HepG2 (cell line): Measurements from ENCODE around the gene SEPTIN10. TPM values are rescaled to one million over a fixed set of nuclear protein-coding genes. Genes with fewer than 3 reads are reported as not detected.

Source experiments
- CC2D1A ChIP-seq: sonication (generic); formaldehyde crosslinking; IDR thresholded peaks from 2 replicates; pipeline ENCODE4 v1.8.1; 2023; ENCODE audit warnings: mild to moderate bottlenecking, missing genetic modification reagents
- DR1 ChIP-seq: sonication (generic); formaldehyde crosslinking; IDR thresholded peaks from 2 replicates; pipeline ENCODE4 v1.8.0; 2021; ENCODE audit warnings: mild to moderate bottlenecking, missing genetic modification reagents, inconsistent platforms
- ELF3 ChIP-seq: IDR thresholded peaks from 2 replicates; pipeline ENCODE4 v1.6.1; 2016; ENCODE audit warnings: missing genetic modification reagents, missing compliant biosample characterization
- FOXA1 ChIP-seq, 2 experiments: fragments of 450-650 bp in 1 of 2; sonication (generic) in 1 of 2; formaldehyde crosslinking in 1 of 2; IDR thresholded peaks; 2 replicates each; pipeline versions ENCODE4 v1.4.0 to v1.6.1; 2016 to 2020; ENCODE audit warnings: missing genetic modification reagents in 1 of 2
- FOXM1 ChIP-seq: sonication (generic); formaldehyde crosslinking; IDR thresholded peaks from 2 replicates; pipeline ENCODE4 v1.5.0; 2020; ENCODE audit warnings: missing genetic modification reagents
- HCFC1 ChIP-seq: fragments of 150-350 bp; IDR thresholded peaks from 2 replicates; pipeline ENCODE4 v1.6.1; 2014; ENCODE audit warnings: low read depth, low read length
- KLF9 ChIP-seq: IDR thresholded peaks from 2 replicates; pipeline ENCODE4 v1.6.1; 2016; ENCODE audit warnings: low read depth
- POGZ ChIP-seq: sonication (generic); formaldehyde crosslinking; IDR thresholded peaks from 2 replicates; pipeline ENCODE4 v1.4.0; 2020; ENCODE audit warnings: mild to moderate bottlenecking, missing genetic modification reagents
- RAD21 ChIP-seq: fragments of 450-650 bp; formaldehyde crosslinking; IDR thresholded peaks from 2 replicates; pipeline ENCODE4 v1.5.0; 2020; ENCODE audit warnings: mild to moderate bottlenecking
- SMYD3 ChIP-seq: sonication (generic); formaldehyde crosslinking; IDR thresholded peaks from 2 replicates; pipeline ENCODE4 v1.8.1; 2023; ENCODE audit warnings: mild to moderate bottlenecking, missing genetic modification reagents
- TCF7 ChIP-seq: sonication (generic); IDR thresholded peaks from 2 replicates; pipeline ENCODE4 v1.6.1; 2016; ENCODE audit warnings: antibody characterized with exemption, low read depth
- TEAD2 ChIP-seq: sonication (generic); formaldehyde crosslinking; IDR thresholded peaks from 2 replicates; pipeline ENCODE4 v1.9.0; 2021; ENCODE audit warnings: missing genetic modification reagents
- UBTF ChIP-seq: sonication (generic); formaldehyde crosslinking; IDR thresholded peaks from 2 replicates; pipeline ENCODE4 v1.4.0; 2020; ENCODE audit warnings: mild to moderate bottlenecking, missing genetic modification reagents
- ZFP36L2 ChIP-seq: sonication (generic); formaldehyde crosslinking; IDR thresholded peaks from 2 replicates; pipeline ENCODE4 v1.4.0; 2020; ENCODE audit warnings: missing genetic modification reagents
- ZNF124 ChIP-seq: sonication (generic); formaldehyde crosslinking; IDR thresholded peaks from 2 replicates; pipeline ENCODE4 v1.4.0; 2020; ENCODE audit warnings: missing genetic modification reagents
- ZNF660 ChIP-seq: sonication (generic); formaldehyde crosslinking; IDR thresholded peaks from 2 replicates; pipeline ENCODE4 v1.5.1; 2020; ENCODE audit warnings: mild to moderate bottlenecking, low read depth, missing genetic modification reagents, borderline replicate concordance
- ZNF724P ChIP-seq: sonication (generic); formaldehyde crosslinking; IDR thresholded peaks from 2 replicates; pipeline ENCODE4 v1.8.0; 2022; ENCODE audit warnings: missing genetic modification reagents, borderline replicate concordance
- ZSCAN21 ChIP-seq: sonication (generic); formaldehyde crosslinking; IDR thresholded peaks from 2 replicates; pipeline ENCODE4 v1.8.0; 2022; ENCODE audit warnings: mild to moderate bottlenecking, missing genetic modification reagents, moderate library complexity, borderline replicate concordance
- ZSCAN29 ChIP-seq: sonication (generic); formaldehyde crosslinking; conservative IDR thresholded peaks from 2 replicates; pipeline ENCODE4 v1.4.0; 2020; ENCODE audit warnings: mild to moderate bottlenecking, missing genetic modification reagents
- polyA plus RNA-seq, 8 experiments: library from polyadenylated mRNA; depleted of rRNA in 3 of 8; stranded (reverse) in 7 of 8; unstranded in 1 of 8; fragments of >200 nt; fragmentation: Illumina TruSeq in 4 of 8; extraction: Trizol in 4 of 8; gene quantifications; 2 replicates each; pipeline versions ENCODE4 v1.2.1 to v1.2.3, GENCODE V29; 2011 to 2016; ENCODE audit warnings: low read depth in 4 of 8, missing spikeins in 1 of 8, mixed read lengths in 1 of 8; ENCODE audit not compliant: insufficient read depth in 1 of 8
- total RNA-seq, 5 experiments: library from RNA; depleted of rRNA; stranded (reverse); fragments of >200 nt; fragmentation: Illumina TruSeq; extraction: Trizol; gene quantifications; 2 replicates each; pipeline ENCODE4 v1.2.3, GENCODE V29; 2016; ENCODE audit warnings: low read depth in 1 of 5
- TF ChIP-seq, protein P1 (sequence below): sonication (generic); formaldehyde crosslinking; IDR thresholded peaks from 2 replicates; pipeline ENCODE4 v1.8.1; 2022; ENCODE audit warnings: mild to moderate bottlenecking, missing genetic modification reagents
- TF ChIP-seq, protein P2 (sequence below): sonication (generic); formaldehyde crosslinking; conservative IDR thresholded peaks from 2 replicates; pipeline ENCODE4 v1.4.0; 2020; ENCODE audit warnings: missing genetic modification reagents
- TF ChIP-seq, protein P3 (sequence below): sonication (generic); formaldehyde crosslinking; IDR thresholded peaks from 2 replicates; pipeline ENCODE4 v1.4.0; 2020; ENCODE audit warnings: missing genetic modification reagents
- TF ChIP-seq, protein P4 (sequence below): sonication (generic); formaldehyde crosslinking; IDR thresholded peaks from 2 replicates; pipeline ENCODE4 v1.5.1; 2020; ENCODE audit warnings: missing genetic modification reagents, mild to moderate bottlenecking, borderline replicate concordance
- TF ChIP-seq, protein P5 (sequence below): IDR thresholded peaks from 2 replicates; pipeline ENCODE4 v1.6.1; 2016

The SEPTIN10 gene
- total and polyA plus RNA-seq, 2 of the 13 experiments (the other 11 are each of a cell fraction or from before 2014, with no cell fraction given), result 45.8 to 67.5 TPM

DNA sequence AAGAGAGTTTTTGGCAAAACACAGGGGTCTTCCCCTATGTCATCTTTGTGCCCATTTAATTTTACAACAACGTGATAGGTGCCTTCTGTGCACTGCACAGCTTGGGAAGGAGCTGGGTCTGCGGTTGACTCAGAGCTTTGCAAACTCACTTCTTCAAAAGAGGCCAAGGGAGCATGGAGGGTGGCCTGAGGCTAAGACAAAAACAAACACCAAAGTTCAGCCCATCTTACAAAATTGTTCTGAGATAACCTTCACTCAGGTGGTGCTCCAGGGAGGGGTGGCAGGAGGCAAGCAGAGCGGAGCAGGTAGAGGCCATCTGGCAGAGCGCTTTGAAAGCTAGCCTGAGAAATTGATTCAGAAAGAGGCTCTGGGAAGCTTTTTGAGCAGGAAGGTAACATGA lies 10.2 kb upstream of the SEPTIN10 start (continued):
- TF ChIP-seq, protein P1, sequence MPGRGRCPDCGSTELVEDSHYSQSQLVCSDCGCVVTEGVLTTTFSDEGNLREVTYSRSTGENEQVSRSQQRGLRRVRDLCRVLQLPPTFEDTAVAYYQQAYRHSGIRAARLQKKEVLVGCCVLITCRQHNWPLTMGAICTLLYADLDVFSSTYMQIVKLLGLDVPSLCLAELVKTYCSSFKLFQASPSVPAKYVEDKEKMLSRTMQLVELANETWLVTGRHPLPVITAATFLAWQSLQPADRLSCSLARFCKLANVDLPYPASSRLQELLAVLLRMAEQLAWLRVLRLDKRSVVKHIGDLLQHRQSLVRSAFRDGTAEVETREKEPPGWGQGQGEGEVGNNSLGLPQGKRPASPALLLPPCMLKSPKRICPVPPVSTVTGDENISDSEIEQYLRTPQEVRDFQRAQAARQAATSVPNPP, result no peak
- TF ChIP-seq FOXA1 (IDR thresholded peaks at IDR 0.05), result no peak
- TF ChIP-seq FOXA1 (CRISPR knock-in tag; IDR thresholded peaks at IDR 0.05), result peak; percentile 44; the same call in 1 of the 2 replicates
- TF ChIP-seq, protein P2, sequence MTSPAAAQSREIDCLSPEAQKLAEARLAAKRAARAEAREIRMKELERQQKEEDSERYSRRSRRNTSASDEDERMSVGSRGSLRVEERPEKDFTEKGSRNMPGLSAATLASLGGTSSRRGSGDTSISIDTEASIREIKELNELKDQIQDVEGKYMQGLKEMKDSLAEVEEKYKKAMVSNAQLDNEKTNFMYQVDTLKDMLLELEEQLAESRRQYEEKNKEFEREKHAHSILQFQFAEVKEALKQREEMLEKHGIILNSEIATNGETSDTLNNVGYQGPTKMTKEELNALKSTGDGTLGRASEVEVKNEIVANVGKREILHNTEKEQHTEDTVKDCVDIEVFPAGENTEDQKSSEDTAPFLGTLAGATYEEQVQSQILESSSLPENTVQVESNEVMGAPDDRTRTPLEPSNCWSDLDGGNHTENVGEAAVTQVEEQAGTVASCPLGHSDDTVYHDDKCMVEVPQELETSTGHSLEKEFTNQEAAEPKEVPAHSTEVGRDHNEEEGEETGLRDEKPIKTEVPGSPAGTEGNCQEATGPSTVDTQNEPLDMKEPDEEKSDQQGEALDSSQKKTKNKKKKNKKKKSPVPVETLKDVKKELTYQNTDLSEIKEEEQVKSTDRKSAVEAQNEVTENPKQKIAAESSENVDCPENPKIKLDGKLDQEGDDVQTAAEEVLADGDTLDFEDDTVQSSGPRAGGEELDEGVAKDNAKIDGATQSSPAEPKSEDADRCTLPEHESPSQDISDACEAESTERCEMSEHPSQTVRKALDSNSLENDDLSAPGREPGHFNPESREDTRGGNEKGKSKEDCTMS (CRISPR knock-in tag), result no peak
- TF ChIP-seq, protein P3, sequence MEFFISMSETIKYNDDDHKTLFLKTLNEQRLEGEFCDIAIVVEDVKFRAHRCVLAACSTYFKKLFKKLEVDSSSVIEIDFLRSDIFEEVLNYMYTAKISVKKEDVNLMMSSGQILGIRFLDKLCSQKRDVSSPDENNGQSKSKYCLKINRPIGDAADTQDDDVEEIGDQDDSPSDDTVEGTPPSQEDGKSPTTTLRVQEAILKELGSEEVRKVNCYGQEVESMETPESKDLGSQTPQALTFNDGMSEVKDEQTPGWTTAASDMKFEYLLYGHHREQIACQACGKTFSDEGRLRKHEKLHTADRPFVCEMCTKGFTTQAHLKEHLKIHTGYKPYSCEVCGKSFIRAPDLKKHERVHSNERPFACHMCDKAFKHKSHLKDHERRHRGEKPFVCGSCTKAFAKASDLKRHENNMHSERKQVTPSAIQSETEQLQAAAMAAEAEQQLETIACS, result no peak
- TF ChIP-seq, protein P4, sequence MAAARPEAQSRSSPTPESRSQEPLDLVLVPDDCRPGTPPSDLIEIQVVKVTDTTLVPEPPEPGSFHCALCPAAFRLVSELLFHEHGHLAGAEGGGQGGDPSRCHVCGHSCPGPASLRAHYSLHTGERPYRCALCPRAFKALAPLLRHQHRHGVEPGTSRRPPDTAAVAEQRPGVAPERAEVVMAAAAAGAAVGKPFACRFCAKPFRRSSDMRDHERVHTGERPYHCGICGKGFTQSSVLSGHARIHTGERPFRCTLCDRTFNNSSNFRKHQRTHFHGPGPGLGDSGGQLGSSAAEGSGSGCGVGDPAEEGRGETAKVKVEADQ (CRISPR knock-in tag), result no peak
- TF ChIP-seq ELF3, result no peak
- no peak for TF ChIP-seq ZFP36L2
- peak; percentile 48; the same call in 1 of the 2 replicates for TF ChIP-seq POGZ
- TF ChIP-seq, protein P5, sequence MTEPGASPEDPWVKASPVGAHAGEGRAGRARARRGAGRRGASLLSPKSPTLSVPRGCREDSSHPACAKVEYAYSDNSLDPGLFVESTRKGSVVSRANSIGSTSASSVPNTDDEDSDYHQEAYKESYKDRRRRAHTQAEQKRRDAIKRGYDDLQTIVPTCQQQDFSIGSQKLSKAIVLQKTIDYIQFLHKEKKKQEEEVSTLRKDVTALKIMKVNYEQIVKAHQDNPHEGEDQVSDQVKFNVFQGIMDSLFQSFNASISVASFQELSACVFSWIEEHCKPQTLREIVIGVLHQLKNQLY (CRISPR knock-in tag), result no peak
- TF ChIP-seq KLF9, result no peak; the same call in 1 of the 2 replicates
- no peak for TF ChIP-seq HCFC1
- TF ChIP-seq ZSCAN29 (CRISPR knock-in tag), result no peak
- no peak for TF ChIP-seq ZNF124 (CRISPR knock-in tag)
- TF ChIP-seq ZNF660 (CRISPR knock-in tag), result no peak
- no peak for TF ChIP-seq DR1 (CRISPR knock-in tag)
- no peak for TF ChIP-seq CC2D1A (CRISPR knock-in tag)
- TF ChIP-seq UBTF, result no peak; the same call in 1 of the 2 replicates
- no peak for TF ChIP-seq ZSCAN21 (CRISPR knock-in tag)
- TF ChIP-seq SMYD3 (CRISPR knock-in tag), result no peak
- no peak for TF ChIP-seq RAD21
- no peak for TF ChIP-seq TCF7
- no peak for TF ChIP-seq ZNF724P (CRISPR knock-in tag)
- no peak for TF ChIP-seq FOXM1 (CRISPR knock-in tag)
- no peak for TF ChIP-seq TEAD2 (CRISPR knock-in tag)
